Measurements from ENCODE around the gene TOP3A. TPM values are rescaled to one million over a fixed set of nuclear protein-coding genes. Genes with fewer than 3 reads are reported as not detected.

The TOP3A gene
- total RNA-seq, 1 experiment from 2014 or later: 68.7 TPM

GRCh38 chr17:18238299-18238698 lies 76.5 kb downstream of the TOP3A start:
- no peak for DNase-seq
- H2AK5ac ChIP-seq (ENCODE audit: insufficient read length, low read length): no peak overlapping the region
- no peak overlapping the region for H3K14ac ChIP-seq (ENCODE audit: insufficient read depth, low read length)
- no peaks in the 10 kb centered on the region for H3K4me1 ChIP-seq (ENCODE audit: insufficient read depth, low read length)
- H2BK20ac ChIP-seq (ENCODE audit: low read depth, low read length, poor library complexity, severe bottlenecking): no peak overlapping the region
- H3K27ac ChIP-seq (ENCODE audit: insufficient read length, low read depth, low read length): no peak overlapping the region
- no peak overlapping the region for H3T11ph ChIP-seq (ENCODE audit: low read length)
- no peaks in the 10 kb centered on the region for H3K79me2 ChIP-seq (ENCODE audit: insufficient read depth, low read length)
- no peaks in the 10 kb centered on the region for H3K23me2 ChIP-seq (ENCODE audit: insufficient read length, low read depth, low read length, poor library complexity, severe bottlenecking)
- H4K91ac ChIP-seq (ENCODE audit: insufficient read length, low read depth, low read length): no peak overlapping the region
- no peak overlapping the region for H2BK120ac ChIP-seq (ENCODE audit: low read depth, low read length, poor library complexity, severe bottlenecking)
- H3K18ac ChIP-seq (ENCODE audit: insufficient read length, low read depth, low read length): no peak overlapping the region
- H3K56ac ChIP-seq (ENCODE audit: insufficient read length, low read depth, low read length): no peak overlapping the region
- H2BK12ac ChIP-seq (ENCODE audit: insufficient read length, low read depth, low read length): no peak overlapping the region
- no peak overlapping the region for H3K23ac ChIP-seq (ENCODE audit: insufficient read length, low read depth, low read length)
- H2BK5ac ChIP-seq (ENCODE audit: insufficient read length, low read length): no peak overlapping the region
- no peaks in the 10 kb centered on the region for H4K20me1 ChIP-seq (ENCODE audit: control insufficient read depth, insufficient read depth, insufficient read length)
- H3K4me3 Mint-ChIP-seq: no peak overlapping the region
- no peak overlapping the region for H3K9ac ChIP-seq (ENCODE audit: extremely low read depth, insufficient read length, low read length)
- no peak for TF ChIP-seq CTCF (conservative IDR thresholded peaks at IDR 0.05)
- H3K4ac ChIP-seq (ENCODE audit: low read depth, low read length): no peak overlapping the region
- H2AFZ ChIP-seq (ENCODE audit: low read length): no peak overlapping the region
- H3K4me2 ChIP-seq (ENCODE audit: insufficient read depth, insufficient read length, low read length): no peak overlapping the region
- peaks cover 23 to 80% (median 68%) of the 10 kb centered on the region in 3 experiments for H3K36me3 Mint-ChIP-seq (ENCODE audit: insufficient read depth in 1 of 3, low read depth in 3 of 3)
- H3K9me3 Mint-ChIP-seq: no peaks in the 10 kb centered on the region
- H4K5ac ChIP-seq (ENCODE audit: insufficient read length, low read depth, low read length): no peak overlapping the region
- H2BK15ac ChIP-seq (ENCODE audit: low read depth, low read length): no peak overlapping the region
- no peaks in the 10 kb centered on the region for H3K27me3 Mint-ChIP-seq (ENCODE audit: low read depth)
- no peaks in the 10 kb centered on the region for H3K79me1 ChIP-seq (ENCODE audit: insufficient read depth, low read depth, low read length, poor library complexity, severe bottlenecking)
- H3K27ac Mint-ChIP-seq: no peak overlapping the region
- H3K4me1 Mint-ChIP-seq: no peaks in the 10 kb centered on the region
- no CpG with 5 or more reads among the region's 18 CpGs for WGBS (ENCODE audit: extremely low coverage, insufficient read length, low lambda C conversion rate)
- H3K27me3 ChIP-seq (ENCODE audit: insufficient read depth, low read length): no peaks in the 10 kb centered on the region
- H4K8ac ChIP-seq (replicated peaks; ENCODE audit: insufficient read length, low read depth, low read length): no peak overlapping the region
- no peaks in the 10 kb centered on the region for H3K9me3 ChIP-seq (ENCODE audit: control insufficient read depth, low read depth, low read length)
